ENCODE results near the gene DELE1. TPM values are rescaled to one million over a fixed set of nuclear protein-coding genes. Genes with fewer than 3 reads are reported as not detected.

Gene DELE1
- total RNA-seq, 2 experiments from 2014 or later: 60.0 to 61.1 TPM

DNA sequence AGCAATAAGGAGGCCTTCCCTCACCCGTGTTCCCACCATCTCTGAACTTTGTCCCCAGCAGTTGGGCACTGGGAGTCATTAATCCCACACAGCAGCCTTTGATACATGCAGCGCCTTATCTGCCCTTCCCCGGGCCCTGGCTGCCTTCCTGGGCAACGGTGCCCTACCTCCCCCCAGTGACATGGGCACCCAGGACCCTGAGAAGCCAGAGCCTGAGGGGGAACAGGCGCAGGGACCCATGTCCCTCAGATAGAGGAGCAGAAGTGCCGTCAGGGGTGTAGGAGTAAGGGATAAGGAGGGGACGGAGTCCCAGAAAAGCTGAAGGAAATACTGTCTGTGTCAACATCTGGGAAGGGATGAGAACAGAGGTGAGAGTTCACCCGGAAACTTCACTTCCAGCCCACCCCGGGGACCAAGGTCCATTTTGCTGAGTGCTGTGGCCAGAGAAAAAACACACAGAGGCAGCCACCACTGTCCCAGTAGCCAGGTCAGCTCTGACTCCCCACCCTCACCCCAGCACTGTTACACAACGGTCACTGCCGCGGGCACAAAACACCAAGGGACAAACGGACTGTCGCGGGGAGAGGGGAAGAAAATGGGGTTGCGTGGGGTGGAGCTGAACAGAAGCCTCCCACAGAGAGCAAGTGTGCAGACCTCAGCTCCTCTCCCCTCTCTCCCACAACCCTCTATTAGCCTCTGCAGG, 49.3 kb upstream of the DELE1 start:
- DNase-seq (no peak), ATAC-seq (ENCODE audit: poor library complexity) (no peak)
- no peaks in the 10 kb centered on the region for H3K9me3 Mint-ChIP-seq
- H3K27ac Mint-ChIP-seq: no peak overlapping the region
- H3K4me1 Mint-ChIP-seq (ENCODE audit: low read depth): peaks cover 29% of the 10 kb centered on the region
- peaks cover 85% of the 10 kb centered on the region for H3K27me3 Mint-ChIP-seq
- H3K36me3 Mint-ChIP-seq (ENCODE audit: low read depth): no peaks in the 10 kb centered on the region
- peaks cover 49 to 51% of the 10 kb centered on the region in 2 experiments for H3K27me3 ChIP-seq (ENCODE audit: control insufficient read depth in 1 of 2, insufficient read depth in 2 of 2, low read length in 2 of 2)
- no peak overlapping the region for H3K4me3 ChIP-seq (ENCODE audit: low read length)
- ChIA-PET POLR2A (interaction anchor here (0.8 kb wide), 1 partner anchor 16 kb away, joined by 3 read pairs; no protein-coding TSS in a partner anchor), CTCF (no interaction called here)
- no peak for TF ChIP-seq CTCF (IDR thresholded peaks at IDR 0.05)
- H3K36me3 ChIP-seq (ENCODE audit: insufficient read depth, low read length): no peaks in the 10 kb centered on the region
- H3K9me3 ChIP-seq (ENCODE audit: control insufficient read depth in 1 of 2, insufficient read depth in 1 of 2, low read length in 2 of 2): peaks cover 0 to 12% of the 10 kb centered on the region in 2 experiments
- peaks cover 35% of the 10 kb centered on the region for H3K4me1 ChIP-seq (ENCODE audit: insufficient read depth, low read length)
- intact Hi-C loops (cut with DNase I, micrococcal nuclease): no loop called here
- no peak overlapping the region for H3K27ac ChIP-seq (ENCODE audit: low read depth in 1 of 2, low read length in 2 of 2)
- no peak overlapping the region for H3K4me3 Mint-ChIP-seq

DNA sequence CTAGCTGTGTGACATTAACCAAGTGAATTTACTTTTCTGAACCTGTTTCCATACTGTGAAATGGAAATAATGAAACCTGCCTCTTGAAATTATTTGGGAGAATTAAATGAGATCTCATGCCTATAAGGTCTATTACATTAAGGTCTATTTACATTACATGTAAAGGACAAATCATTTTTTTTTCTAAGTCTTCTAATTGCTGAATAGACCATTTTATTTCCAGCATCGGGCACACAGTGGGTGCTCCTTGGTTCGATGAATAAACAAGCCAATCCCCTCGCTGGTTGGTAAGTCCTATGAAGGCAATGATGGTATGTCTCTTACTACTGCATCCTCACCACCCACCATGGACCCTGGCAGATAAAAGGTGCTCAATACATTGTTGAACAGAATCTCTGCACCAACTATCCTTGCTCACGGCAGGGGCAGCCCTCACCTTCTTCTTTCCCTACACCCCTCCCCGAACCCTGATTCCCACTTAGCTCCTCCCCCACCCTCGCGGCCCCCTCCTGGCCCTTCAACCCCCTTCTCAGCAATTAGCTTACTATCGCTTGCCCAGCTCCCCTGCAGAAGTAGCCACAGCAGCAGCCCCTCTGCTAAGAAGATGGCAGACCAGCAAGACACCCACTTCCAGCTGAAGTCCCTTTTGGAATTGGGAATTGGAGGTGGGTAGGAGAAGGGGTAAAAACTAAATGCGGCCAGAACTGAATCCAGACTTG, 48.5 kb upstream of the DELE1 start:
- intact Hi-C loops (cut with DNase I, micrococcal nuclease): no loop called here
- ChIA-PET POLR2A (interaction anchor here (0.8 kb wide), 1 partner anchor 15 kb away, joined by 3 read pairs; no protein-coding TSS in a partner anchor), CTCF (no interaction called here)
- Histone ChIP-seq H3K27me3 (ENCODE audit: control insufficient read depth in 1 of 2, insufficient read depth in 2 of 2, low read length in 2 of 2) (peaks cover 55 to 56% of the 10 kb centered on the region in 2 experiments), H3K27ac (ENCODE audit: low read depth in 1 of 2, low read length in 2 of 2) (no peak overlapping the region), H3K4me1 (ENCODE audit: insufficient read depth, low read length) (peaks cover 36% of the 10 kb centered on the region), H3K36me3 (ENCODE audit: insufficient read depth, low read length) (no peaks in the 10 kb centered on the region), H3K4me3 (ENCODE audit: low read length) (no peak overlapping the region), H3K9me3 (ENCODE audit: control insufficient read depth in 1 of 2, insufficient read depth in 1 of 2, low read length in 2 of 2) (peaks cover 0 to 12% of the 10 kb centered on the region in 2 experiments)
- Mint-ChIP-seq H3K4me3 (no peak overlapping the region), H3K4me1 (ENCODE audit: low read depth) (peaks cover 33% of the 10 kb centered on the region), H3K27me3 (peaks cover 85% of the 10 kb centered on the region), H3K36me3 (ENCODE audit: low read depth) (no peaks in the 10 kb centered on the region), H3K9me3 (no peaks in the 10 kb centered on the region), H3K27ac (no peak overlapping the region)
- DNase-seq (no peak), ATAC-seq (ENCODE audit: poor library complexity) (no peak)
- no peak for TF ChIP-seq CTCF (IDR thresholded peaks at IDR 0.05)

GRCh38 chr5:141875795-141876627, 47.7 kb upstream of the DELE1 start:
- POLR2A ChIA-PET: interaction anchor here (0.8 to 4.2 kb wide), 2 partner anchors 26 to 84 kb away, joined by 3 to 33 read pairs; no protein-coding TSS in a partner anchor

More at GRCh38 chr5:141875795-141876627, 47.7 kb upstream of the DELE1 start:
- Histone ChIP-seq H3K4me3 (ENCODE audit: low read length) (peak overlapping the region; percentile 19), H3K4me1 (ENCODE audit: insufficient read depth, low read length) (peaks cover 36% of the 10 kb centered on the region), H3K27ac (ENCODE audit: low read depth in 1 of 2, low read length in 2 of 2) (no peak overlapping the region), H3K9me3 (ENCODE audit: control insufficient read depth in 1 of 2, insufficient read depth in 1 of 2, low read length in 2 of 2) (peaks cover 0 to 12% of the 10 kb centered on the region in 2 experiments), H3K27me3 (ENCODE audit: control insufficient read depth in 1 of 2, insufficient read depth in 2 of 2, low read length in 2 of 2) (peaks cover 58 to 64% of the 10 kb centered on the region in 2 experiments), H3K36me3 (ENCODE audit: insufficient read depth, low read length) (no peaks in the 10 kb centered on the region)
- intact Hi-C loops (cut with DNase I, micrococcal nuclease): no loop called here
- TF ChIP-seq CTCF (IDR thresholded peaks at IDR 0.05): no peak
- H3K4me3 Mint-ChIP-seq: no peak overlapping the region
- H3K4me1 Mint-ChIP-seq (ENCODE audit: low read depth): peaks cover 33% of the 10 kb centered on the region
- CTCF ChIA-PET: no interaction called here
- DNase-seq (peak in 2 of 14 experiments; percentile 38 to 48), ATAC-seq (ENCODE audit: poor library complexity) (no peak)
- H3K36me3 Mint-ChIP-seq (ENCODE audit: low read depth): no peaks in the 10 kb centered on the region
- no peak overlapping the region for H3K27ac Mint-ChIP-seq
- no peaks in the 10 kb centered on the region for H3K9me3 Mint-ChIP-seq
- H3K27me3 Mint-ChIP-seq: peaks cover 85% of the 10 kb centered on the region

Measured in CD4-positive, alpha-beta T cell (primary cell).